ENCODE measurements around the gene GON7.
"Not testable (repeated sequence)": the region's sequence is repeated elsewhere in the genome, so short reads cannot be mapped to it uniquely, and the experiment has no call there.

GON7 gene, protein sequence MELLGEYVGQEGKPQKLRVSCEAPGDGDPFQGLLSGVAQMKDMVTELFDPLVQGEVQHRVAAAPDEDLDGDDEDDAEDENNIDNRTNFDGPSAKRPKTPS

DNA sequence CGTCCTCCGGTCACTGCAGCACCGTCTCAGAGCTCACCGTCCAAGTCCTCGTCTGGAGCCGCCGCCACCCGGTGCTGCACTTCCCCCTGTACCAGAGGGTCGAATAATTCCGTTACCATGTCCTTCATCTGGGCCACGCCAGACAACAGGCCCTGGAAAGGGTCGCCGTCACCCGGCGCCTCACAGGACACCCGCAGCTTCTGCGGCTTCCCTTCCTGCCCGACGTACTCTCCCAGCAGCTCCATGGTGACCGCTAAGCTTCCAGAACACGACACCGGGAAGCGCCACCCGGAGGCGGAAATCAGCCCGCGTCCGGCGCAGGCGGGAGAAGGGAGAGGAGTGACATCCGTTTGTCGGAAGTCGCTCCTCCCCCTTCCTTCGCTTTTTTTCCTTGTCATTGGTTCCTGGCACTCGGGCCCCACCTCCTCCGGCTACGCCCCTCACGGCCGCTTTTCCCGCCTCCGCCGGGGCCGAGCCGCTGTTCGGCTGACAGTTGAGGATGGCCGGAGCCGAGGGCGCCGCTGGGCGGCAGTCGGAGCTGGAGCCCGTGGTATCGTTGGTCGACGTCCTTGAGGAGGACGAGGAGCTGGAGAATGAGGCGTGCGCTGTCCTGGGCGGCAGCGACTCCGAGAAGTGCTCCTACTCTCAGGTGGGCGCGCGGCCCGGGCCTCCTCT is at the start of gene GON7, which contains the start of gene UBR7:
Gene GON7 (minus strand): TSS at position 273 of the 675 bp plus-strand sequence. CDS start 28 bp downstream, at position 245.
Gene UBR7 (plus strand): TSS at position 464 of the 675 bp plus-strand sequence. CDS start 36 bp downstream, at position 500.
- DNase-seq (ENCODE audit: low read depth in 1 of 2, low spot score in 1 of 2), result peak; percentile 93 to 99
- in situ Hi-C loops (cut with HindIII; ENCODE audit: low pct_unique_long_range_greater_than_20kb, low sequenced_read_pairs), result no loop called here
- no peak for TF ChIP-seq JUND (IDR thresholded peaks at IDR 0.05; ENCODE audit: low read depth)

DNA sequence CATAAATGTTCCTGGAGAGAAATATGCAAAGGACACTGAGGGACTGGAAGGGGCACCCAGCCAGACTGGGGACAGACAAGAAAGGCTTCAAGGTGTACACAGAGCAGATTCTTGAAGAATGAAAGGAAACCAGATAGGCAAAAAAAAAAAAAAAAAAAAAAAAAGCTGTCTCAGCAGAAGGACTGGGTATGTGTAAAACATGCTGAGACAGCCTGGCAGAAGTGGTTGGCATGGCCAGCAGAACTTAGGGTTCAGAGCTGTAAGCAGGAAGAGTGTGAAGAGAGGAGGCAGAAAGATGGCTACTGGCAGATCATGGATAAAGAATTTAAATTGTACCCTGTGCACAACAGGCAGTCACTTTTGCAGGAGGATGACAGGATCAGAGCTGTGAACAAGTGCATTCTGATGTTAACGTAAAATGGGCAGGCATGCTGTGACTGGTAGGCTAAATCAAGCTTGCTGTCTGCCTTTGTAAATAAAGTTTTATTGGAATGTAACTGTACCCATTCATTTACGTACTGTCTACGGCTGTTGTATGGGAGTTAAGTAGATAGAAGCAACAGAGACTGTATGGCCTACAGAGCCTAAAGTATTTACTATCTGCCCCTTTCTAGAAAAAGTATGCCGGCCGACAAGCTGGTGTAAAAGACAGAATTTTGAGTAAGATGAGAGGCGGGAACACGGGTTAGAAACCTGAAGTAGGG is 42.4 kb upstream of the GON7 start:
- in situ Hi-C loops (cut with HindIII; ENCODE audit: low pct_unique_long_range_greater_than_20kb, low sequenced_read_pairs), result no loop called here
- TF ChIP-seq JUND (IDR thresholded peaks at IDR 0.05; ENCODE audit: low read depth), result no peak
- DNase-seq (ENCODE audit: low read depth in 1 of 2, low spot score in 1 of 2), result no peak

DNA sequence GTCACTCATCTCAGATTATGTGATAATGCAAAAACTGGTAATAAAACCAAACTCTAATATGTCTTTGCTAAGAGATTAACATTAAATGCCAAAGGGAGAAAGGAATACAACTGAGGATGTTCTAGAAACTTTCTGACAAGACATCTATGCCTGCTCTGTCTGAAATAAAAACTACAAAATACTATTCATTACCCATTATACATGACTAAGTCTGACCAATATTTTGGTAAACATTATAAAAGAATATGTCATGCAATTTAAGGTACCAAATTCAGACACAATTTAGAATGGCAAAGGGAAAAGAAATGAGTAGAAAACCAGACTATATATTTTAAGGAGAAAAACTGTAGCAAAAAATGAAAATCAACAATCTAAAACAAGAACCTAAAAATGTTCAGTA is 39.7 kb upstream of the GON7 start:
- DNase-seq (ENCODE audit: low read depth in 1 of 2, low spot score in 1 of 2), result no peak
- in situ Hi-C loops (cut with HindIII; ENCODE audit: low pct_unique_long_range_greater_than_20kb, low sequenced_read_pairs), result no loop called here
- TF ChIP-seq JUND (IDR thresholded peaks at IDR 0.05; ENCODE audit: low read depth), result no peak

DNA sequence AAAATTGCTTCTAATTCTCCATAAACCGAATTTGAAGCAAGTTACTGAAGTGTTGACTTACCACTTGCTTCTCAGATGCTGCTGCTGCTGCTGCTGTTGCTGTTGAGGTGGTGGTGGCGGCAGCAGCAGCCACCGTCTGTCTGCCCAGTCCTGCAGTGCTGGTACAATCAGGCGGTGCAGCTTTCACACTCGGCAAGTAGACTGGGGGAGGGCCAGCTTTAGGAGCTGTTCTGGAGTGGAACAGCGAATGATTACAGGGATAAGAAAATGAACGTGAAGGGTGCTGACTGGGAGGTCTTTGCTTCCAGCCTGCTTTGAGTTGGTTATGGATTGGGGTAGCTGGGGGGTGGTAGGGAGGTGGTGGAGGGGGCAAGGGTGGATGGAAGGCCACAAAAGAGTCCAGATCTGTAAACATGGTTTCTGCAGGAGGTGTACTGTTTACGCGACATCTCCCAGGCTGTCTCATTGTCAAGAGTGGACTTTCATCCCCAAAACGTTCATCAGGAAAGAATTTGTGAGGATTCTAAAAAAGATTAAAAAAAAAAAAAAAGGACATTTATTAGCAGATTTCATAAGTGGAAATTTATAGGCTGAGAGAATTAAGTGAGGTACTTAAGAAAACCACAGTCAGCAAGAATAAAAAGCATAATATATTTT is 39.0 kb upstream of the GON7 start:
- in situ Hi-C loops (cut with HindIII; ENCODE audit: low pct_unique_long_range_greater_than_20kb, low sequenced_read_pairs), result no loop called here
- no peak for TF ChIP-seq JUND (IDR thresholded peaks at IDR 0.05; ENCODE audit: low read depth)
- no peak for DNase-seq (ENCODE audit: low read depth in 1 of 2, low spot score in 1 of 2)

DNA sequence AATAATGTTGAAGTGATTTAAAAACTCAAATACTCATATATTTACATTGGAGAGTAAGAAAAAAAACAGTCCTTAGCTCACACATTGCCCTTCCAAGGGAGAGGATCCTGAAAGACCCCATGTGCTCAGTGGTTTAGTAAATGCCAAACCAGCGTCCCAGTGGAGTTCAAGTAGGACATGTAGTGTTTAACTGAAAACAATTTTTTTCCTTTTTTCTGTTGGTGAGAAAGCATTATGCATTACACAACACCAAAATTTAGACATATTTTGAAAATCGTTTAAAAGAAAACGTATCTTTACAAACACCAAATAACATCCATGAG is 33.8 kb upstream of the GON7 start:
- TF ChIP-seq JUND (IDR thresholded peaks at IDR 0.05; ENCODE audit: low read depth), result no peak
- DNase-seq (ENCODE audit: low read depth in 1 of 2, low spot score in 1 of 2), result no peak
- in situ Hi-C loops (cut with HindIII; ENCODE audit: low pct_unique_long_range_greater_than_20kb, low sequenced_read_pairs), result no loop called here

DNA sequence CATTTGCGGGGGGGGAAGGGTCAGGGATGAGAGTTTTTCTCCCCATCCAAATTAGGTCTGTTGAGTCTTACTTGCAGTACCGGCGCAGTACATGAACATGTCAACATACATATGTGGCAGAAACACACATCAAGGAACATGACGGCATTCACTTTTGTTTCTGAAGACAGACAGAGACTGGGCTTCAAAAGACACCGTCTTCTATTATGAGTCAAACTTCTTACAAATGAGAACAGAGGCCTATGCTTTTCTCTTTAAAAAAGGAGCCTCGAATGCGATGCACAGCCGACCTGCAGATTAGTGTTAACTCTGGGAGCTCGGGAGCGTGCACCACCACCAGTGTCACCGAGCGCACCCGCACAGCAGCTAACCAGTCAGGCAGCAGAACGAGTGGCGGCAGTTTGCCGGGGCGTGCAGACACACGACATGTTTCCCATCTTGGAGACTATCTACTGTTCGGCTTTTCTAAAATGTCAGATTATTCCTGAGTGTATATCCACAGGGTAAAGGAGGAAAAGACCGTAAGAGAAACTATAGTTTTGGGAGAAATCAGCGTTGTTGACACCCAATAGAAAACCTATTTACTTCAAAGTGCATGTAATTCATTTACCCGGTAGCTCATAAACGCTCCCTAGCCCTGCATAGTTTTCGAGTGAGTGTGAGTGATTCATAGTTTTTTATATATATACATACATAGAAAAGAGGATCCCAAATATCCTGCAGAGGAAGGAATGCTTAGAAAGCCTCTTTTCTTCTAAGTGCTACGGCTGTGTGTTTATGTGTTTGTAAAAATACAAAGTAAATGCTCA is 33.2 kb upstream of the GON7 start:
- in situ Hi-C loops (cut with HindIII; ENCODE audit: low pct_unique_long_range_greater_than_20kb, low sequenced_read_pairs), result no loop called here
- no peak for TF ChIP-seq JUND (IDR thresholded peaks at IDR 0.05; ENCODE audit: low read depth)
- no peak for DNase-seq (ENCODE audit: low read depth in 1 of 2, low spot score in 1 of 2)

DNA sequence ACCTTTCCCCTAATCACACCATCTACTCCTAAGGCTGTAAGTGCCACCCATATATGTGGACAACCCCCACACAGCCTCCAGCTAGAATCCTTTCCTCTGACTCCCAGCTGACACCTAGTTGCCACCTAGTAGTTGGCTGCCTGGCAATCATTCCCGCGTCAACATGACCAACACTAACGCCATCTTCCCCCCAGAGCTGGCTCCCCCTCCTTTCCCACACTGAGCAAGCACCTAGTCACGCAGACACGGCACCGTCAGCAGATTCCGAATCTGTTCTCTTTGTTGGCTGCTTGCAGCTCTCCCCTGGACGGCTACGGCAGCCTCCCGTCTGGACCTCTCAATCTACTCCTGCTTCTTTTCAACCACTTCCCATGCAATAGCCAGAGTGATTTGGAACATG is 27.9 kb upstream of the GON7 start:
- no peak for TF ChIP-seq JUND (IDR thresholded peaks at IDR 0.05; ENCODE audit: low read depth)
- in situ Hi-C loops (cut with HindIII; ENCODE audit: low pct_unique_long_range_greater_than_20kb, low sequenced_read_pairs), result no loop called here
- DNase-seq (ENCODE audit: low read depth in 1 of 2, low spot score in 1 of 2), result peak in 1 of 2 experiments; percentile 21

DNA sequence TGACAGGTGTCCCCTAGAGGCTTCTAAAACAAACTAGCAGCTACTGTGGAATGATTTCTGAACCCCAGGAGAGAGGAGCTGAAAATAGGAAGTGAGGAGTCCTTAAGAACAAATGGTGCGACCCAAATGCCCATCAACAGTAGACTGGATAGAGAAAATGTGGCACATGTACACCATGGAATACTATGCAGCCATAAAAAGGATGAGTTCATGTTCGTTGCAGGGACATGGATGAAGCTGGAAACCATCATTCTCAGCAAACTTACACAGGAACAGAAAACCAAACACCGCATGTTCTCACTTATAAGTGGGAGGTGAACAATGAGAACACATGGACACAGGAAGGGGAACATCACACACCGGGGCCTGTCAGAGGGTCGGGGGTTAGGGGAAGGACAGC is 26.2 kb upstream of the GON7 start:
- in situ Hi-C loops (cut with HindIII; ENCODE audit: low pct_unique_long_range_greater_than_20kb, low sequenced_read_pairs); DNase-seq (ENCODE audit: low read depth in 1 of 2, low spot score in 1 of 2): not testable (repeated sequence)

DNA sequence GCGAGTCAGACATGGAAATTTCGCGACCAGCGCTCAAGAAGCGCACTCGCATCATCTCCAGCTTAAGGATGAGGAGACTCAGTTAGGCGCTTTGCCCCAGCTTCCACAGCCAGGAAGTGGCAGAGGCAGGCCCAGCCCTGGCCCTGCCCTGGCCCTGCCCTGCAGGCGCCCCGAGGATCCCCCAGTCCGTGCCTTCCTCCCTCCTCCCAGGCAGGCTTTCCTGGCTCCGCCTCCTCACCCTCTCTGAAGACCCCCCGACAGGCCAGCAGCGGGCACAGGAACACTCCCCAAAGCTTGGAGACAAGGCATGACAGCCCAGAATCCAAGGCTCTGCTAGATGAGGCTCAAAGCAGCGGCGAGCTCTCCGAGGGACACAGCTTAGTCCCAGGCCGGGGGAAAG is 25.3 kb upstream of the GON7 start:
- no peak for DNase-seq (ENCODE audit: low read depth in 1 of 2, low spot score in 1 of 2)
- TF ChIP-seq JUND (IDR thresholded peaks at IDR 0.05; ENCODE audit: low read depth), result no peak
- in situ Hi-C loops (cut with HindIII; ENCODE audit: low pct_unique_long_range_greater_than_20kb, low sequenced_read_pairs), result no loop called here

DNA sequence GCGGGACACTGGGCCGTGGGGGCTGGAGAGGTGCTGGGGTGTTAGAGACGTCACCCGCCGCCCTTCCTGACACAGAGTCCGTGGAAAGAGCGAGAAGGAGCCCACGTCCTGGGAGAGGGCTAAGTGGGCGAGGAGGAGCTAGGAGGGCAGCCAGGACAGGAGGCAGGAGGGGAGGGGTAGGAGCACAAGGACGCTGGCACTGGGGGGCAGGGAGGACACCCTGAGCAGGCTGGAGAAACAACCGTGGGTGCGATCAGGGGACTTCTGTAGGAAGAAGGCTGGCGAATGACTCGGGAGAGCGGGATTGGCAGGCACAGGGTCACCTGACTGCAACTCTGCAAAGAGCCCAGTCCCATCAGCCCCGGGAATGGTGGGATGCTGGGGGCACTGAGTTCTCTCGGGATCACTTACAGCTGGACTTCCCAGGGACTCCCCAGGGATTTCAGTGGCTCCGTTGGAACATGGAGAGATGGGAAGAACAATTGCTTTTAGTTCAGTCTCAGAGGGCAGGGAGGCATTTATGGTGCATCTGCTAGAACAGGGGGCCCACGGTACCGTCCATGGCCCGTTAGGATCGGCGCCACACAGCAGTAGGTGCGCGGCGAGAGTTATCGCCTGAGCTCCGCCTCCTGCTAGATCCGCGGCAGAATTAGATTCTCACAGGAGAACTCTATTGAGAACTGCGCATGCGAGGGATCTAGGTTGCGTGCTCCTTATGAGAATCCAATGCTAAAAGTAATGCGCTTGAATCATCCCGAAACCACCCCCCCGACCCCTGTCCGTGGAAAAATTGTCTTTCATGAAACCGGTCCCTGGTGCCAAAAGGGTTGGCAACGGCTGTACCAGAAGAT is 24.5 kb upstream of the GON7 start:
- peak; percentile 19 to 61 for DNase-seq (ENCODE audit: low read depth in 1 of 2, low spot score in 1 of 2)
- in situ Hi-C loops (cut with HindIII; ENCODE audit: low pct_unique_long_range_greater_than_20kb, low sequenced_read_pairs), result no loop called here
- no peak for TF ChIP-seq JUND (IDR thresholded peaks at IDR 0.05; ENCODE audit: low read depth)

DNA sequence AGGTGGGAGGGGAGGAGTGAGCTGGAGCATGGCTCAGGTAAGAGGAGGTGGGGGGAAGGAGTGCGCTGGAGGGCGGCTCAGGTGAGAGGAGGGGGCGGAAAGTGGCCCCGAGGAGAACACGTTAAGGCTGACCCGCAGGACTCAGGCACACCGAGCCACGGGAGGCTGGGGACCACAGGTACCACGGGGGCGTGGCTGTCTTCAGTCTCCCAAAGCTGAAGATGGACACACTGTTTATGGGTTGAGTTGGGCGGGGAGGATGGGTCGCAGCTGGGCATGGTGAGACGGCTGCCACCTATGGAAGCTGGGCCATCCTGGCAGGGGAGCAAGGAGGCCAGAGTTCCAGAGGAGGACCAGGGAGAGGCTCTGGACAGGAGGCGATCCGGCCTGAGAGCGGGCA is 23.7 kb upstream of the GON7 start:
- DNase-seq (ENCODE audit: low read depth in 1 of 2, low spot score in 1 of 2), result no peak
- no peak for TF ChIP-seq JUND (IDR thresholded peaks at IDR 0.05; ENCODE audit: low read depth)
- in situ Hi-C loops (cut with HindIII; ENCODE audit: low pct_unique_long_range_greater_than_20kb, low sequenced_read_pairs), result no loop called here

DNA sequence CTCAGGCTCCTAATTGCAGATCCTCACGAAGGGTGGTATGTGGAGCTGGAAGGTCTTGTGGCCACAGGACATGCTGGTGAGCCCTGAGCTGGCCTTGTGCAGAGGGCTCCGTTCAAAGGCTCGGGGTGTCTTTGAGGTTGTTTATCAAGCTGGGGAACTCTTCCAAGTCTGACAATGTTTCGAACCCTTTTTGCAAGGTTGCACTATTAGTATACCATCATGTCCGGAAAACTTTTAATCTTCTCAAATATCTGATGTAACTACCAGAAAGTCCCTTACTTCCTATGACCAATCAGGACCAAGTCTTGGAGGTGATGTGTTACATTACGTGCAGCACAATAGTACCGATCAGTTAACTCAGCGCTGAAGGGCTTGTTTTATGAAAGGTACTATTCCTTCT is 21.7 kb upstream of the GON7 start:
- in situ Hi-C loops (cut with HindIII; ENCODE audit: low pct_unique_long_range_greater_than_20kb, low sequenced_read_pairs), result no loop called here
- DNase-seq (ENCODE audit: low read depth in 1 of 2, low spot score in 1 of 2), result no peak
- TF ChIP-seq JUND (IDR thresholded peaks at IDR 0.05; ENCODE audit: low read depth), result no peak

Measured in T47D (cell line).